Measurements from ENCODE around the gene RANBP3. TPM values are rescaled to one million over a fixed set of nuclear protein-coding genes. Genes with fewer than 3 reads are reported as not detected.
A peak's percentile ranks its signal among the peaks of the same experiment; 100 is the strongest.
"Not testable (repeated sequence)": the region's sequence is repeated elsewhere in the genome, so short reads cannot be mapped to it uniquely, and the experiment has no call there.

Gene RANBP3
- total and polyA plus RNA-seq, 7 donors = 40.5 to 71.7 (median 48.7) TPM

DNA sequence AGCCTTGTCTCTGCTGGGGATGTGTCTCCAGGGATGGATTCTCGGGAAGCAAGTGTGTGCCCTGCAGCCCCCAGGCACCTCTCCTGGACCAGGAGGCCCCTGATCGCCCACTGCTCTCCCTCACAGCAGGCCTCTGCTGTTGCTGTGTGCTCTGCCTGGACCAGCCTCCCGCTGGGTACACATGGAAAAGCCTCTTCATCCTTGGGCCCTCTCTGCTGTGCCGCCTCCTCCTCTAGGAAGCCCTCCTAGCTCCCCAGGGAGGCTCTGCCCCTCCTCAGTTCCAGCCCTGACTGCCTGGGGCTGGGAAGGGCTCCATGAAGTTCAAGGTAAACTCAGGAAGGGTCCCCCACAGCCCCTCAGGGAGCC lies 86.4 kb downstream of the RANBP3 start:
- H3K4me3 ChIP-seq = no peak overlapping the region
- TF ChIP-seq, protein P1, sequence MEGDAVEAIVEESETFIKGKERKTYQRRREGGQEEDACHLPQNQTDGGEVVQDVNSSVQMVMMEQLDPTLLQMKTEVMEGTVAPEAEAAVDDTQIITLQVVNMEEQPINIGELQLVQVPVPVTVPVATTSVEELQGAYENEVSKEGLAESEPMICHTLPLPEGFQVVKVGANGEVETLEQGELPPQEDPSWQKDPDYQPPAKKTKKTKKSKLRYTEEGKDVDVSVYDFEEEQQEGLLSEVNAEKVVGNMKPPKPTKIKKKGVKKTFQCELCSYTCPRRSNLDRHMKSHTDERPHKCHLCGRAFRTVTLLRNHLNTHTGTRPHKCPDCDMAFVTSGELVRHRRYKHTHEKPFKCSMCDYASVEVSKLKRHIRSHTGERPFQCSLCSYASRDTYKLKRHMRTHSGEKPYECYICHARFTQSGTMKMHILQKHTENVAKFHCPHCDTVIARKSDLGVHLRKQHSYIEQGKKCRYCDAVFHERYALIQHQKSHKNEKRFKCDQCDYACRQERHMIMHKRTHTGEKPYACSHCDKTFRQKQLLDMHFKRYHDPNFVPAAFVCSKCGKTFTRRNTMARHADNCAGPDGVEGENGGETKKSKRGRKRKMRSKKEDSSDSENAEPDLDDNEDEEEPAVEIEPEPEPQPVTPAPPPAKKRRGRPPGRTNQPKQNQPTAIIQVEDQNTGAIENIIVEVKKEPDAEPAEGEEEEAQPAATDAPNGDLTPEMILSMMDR (IDR thresholded peaks at IDR 0.05) = no peak
- ATAC-seq (peak in 1 of 4 donors; percentile 3), DNase-seq (no peak)
- no peaks in the 10 kb centered on the region for H3K9me3 ChIP-seq
- no peak overlapping the region for H3K27ac ChIP-seq
- H3K36me3 ChIP-seq (ENCODE audit: insufficient read depth in 1 of 2, low read depth in 1 of 2) = peaks cover 0 to 20% of the 10 kb centered on the region in 2 donors
- H3K4me1 ChIP-seq = peaks cover 5% of the 10 kb centered on the region
- H3K27me3 ChIP-seq (ENCODE audit: insufficient read depth in 3 of 3, low read length in 2 of 3) = peaks cover 0 to 38% (median 3%) of the 10 kb centered on the region in 3 donors
- intact Hi-C loops (cut with DNase I) = no loop called here
- 29 to 35% (median 34%) methylated on average over 4 of the region's 4 CpGs for WGBS, 3 donors

DNA sequence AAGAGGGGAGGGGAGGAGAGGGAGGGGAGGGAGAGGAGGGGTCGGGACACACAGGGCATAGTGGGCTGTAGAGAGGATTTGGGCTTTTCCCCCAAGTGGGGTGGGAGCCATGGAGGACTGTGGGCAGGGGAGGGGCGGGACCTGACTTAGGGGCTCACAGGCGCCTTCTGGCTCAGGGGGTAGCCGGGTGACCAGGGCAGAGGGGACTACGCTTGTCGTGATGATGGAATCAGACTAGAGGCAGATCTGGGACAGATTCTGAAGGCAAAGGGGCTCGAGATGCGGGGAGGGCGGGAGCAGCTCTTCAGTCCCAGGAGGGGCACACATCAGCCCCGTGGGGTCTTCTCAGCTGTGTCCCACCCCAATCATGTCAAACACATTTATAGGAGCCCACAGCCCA lies 87.8 kb downstream of the RANBP3 start:
- H3K4me3 ChIP-seq = no peak overlapping the region
- peaks cover 0 to 45% (median 3%) of the 10 kb centered on the region in 3 donors for H3K27me3 ChIP-seq (ENCODE audit: insufficient read depth in 3 of 3, low read length in 2 of 3)
- intact Hi-C loops (cut with DNase I) = no loop called here
- H3K36me3 ChIP-seq (ENCODE audit: insufficient read depth in 1 of 2, low read depth in 1 of 2) = peaks cover 0 to 5% of the 10 kb centered on the region in 2 donors
- peaks cover 5% of the 10 kb centered on the region for H3K4me1 ChIP-seq
- ATAC-seq (no peak), DNase-seq (no peak)
- TF ChIP-seq, protein P1 (IDR thresholded peaks at IDR 0.05) = no peak
- H3K9me3 ChIP-seq = no peaks in the 10 kb centered on the region
- H3K27ac ChIP-seq = no peak overlapping the region
- WGBS, 3 donors = 29 to 35% (median 34%) methylated on average over 10 of the region's 10 CpGs

DNA sequence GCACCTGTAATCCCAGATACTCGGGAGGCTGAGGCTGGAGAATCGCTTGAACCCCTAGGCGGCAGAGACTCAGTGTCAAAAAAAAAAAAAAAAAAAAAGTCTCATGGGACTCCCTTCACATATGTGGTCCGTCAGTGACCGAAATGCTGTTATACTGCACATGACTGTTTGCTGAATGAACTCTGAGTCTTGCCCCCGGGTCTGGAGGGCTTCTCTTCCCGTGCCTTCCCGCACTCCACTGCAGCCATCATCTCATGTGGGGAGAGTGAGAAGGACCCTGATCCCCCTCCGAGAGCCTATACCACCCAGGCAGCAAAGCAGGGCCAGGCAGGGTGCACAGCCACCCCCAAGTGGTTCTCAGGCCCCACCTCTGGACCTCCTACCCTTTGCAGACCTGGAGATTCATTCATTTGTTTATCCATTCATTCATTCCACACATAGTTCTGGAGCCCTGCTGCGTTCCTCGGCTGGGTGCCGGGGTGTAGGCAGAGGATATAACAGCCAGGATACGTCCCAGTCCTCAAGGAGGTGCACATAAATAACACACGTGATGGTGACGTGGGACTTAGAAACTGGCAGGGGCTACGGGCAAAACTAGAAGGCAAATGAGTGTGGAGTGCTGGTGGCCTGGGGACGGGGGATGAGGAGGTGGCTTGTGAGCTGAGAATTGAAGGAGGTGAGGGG lies 88.5 kb downstream of the RANBP3 start:
- intact Hi-C loops (cut with DNase I) = no loop called here
- Histone ChIP-seq H3K4me1 (peaks cover 5% of the 10 kb centered on the region), H3K36me3 (ENCODE audit: insufficient read depth in 1 of 2, low read depth in 1 of 2) (no peaks in the 10 kb centered on the region), H3K27me3 (ENCODE audit: insufficient read depth in 3 of 3, low read length in 2 of 3) (peaks cover 0 to 45% (median 3%) of the 10 kb centered on the region in 3 donors), H3K27ac (no peak overlapping the region), H3K4me3 (no peak overlapping the region), H3K9me3 (no peaks in the 10 kb centered on the region)
- 31 to 42% (median 41%) methylated on average over 17 of the region's 17 CpGs for WGBS, 3 donors
- DNase-seq = no peak
- ATAC-seq = no peak
- TF ChIP-seq, protein P1 (IDR thresholded peaks at IDR 0.05) = no peak

DNA sequence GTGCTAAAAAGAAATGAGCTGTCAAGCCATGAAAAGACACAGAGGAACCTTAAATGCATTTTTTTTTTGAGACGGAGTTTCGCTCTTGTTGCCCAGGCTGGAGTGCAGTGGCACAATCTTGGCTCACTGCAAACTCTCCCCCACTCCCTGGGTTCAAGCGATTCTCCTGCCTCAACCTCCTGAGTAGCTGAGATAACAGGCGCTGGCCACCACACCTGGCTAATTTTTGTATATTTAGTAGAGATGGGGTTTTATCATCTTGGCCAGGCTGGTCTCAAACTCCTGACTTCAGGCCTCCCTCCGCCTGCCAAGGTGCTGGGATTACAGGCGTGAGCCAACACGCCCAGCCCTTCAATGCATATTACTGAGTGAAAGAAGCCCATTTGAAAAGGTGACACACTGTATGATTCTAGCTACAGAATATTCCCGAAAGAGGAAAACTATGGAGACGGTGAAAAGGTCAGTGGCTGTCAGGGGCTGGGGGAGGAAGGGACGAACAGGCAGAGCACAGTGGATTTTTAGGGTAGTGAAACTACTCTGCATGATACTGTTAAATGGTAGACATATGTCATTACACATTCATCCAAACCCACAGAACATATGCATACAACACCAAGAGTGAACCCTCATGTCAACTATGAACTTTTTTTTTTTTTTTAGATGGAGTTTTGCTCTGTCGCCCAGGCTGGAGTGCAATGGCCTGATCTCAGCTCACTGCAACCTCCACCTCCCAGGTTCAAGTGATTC lies 93.7 kb downstream of the RANBP3 start:
- H3K9me3 ChIP-seq; intact Hi-C loops (cut with DNase I); H3K36me3 ChIP-seq (ENCODE audit: insufficient read depth in 1 of 2, low read depth in 1 of 2); DNase-seq; H3K4me3 ChIP-seq; H3K27ac ChIP-seq; H3K4me1 ChIP-seq; ATAC-seq: not testable (repeated sequence)
- peaks cover 0 to 34% (median 1%) of the 10 kb centered on the region in 3 donors for H3K27me3 ChIP-seq (ENCODE audit: insufficient read depth in 3 of 3, low read length in 2 of 3)
- WGBS, 3 donors = 76 to 83% (median 80%) methylated on average over 11 of the region's 11 CpGs

DNA sequence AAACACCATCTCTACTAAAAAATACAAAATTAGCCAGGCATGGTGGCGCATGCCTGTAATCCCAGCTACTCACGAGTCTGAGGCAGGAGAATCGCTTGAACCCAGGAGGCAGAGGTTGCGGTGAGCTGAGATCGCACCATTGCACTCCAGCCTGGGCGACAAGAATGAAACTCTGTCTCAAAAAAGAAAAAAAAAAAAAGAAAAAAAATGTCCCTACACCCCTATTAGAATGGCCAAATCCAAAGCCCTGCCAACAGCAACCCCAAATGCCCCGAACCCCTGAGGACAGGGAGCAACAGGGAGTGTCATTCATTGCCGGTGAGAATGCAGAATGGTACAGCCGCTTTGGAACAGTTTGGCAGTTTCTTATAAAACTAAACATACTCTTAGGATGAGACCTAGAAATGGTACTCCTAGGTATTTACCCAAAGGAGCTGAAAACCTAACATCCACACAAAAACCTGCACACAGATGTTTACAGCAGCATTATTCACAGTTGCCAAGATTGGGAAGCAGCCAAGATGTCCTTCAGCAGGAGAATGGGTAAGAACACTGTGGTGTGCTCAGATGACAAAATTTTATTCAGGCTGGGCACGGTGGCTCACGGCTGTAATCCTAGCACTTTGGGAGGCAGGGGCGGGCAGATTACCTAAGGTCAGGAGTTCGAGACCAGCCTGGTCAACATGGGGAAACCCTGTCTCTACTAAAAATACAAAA lies 94.6 kb downstream of the RANBP3 start:
- intact Hi-C loops (cut with DNase I); H3K27ac ChIP-seq; H3K4me3 ChIP-seq; H3K36me3 ChIP-seq (ENCODE audit: insufficient read depth in 1 of 2, low read depth in 1 of 2); H3K9me3 ChIP-seq; ATAC-seq; H3K4me1 ChIP-seq; DNase-seq: not testable (repeated sequence)
- 43 to 59% (median 52%) methylated on average over 13 of the region's 13 CpGs for WGBS, 3 donors
- peaks cover 0 to 37% (median 0%) of the 10 kb centered on the region in 3 donors for H3K27me3 ChIP-seq (ENCODE audit: insufficient read depth in 3 of 3, low read length in 2 of 3)

All from psoas muscle (tissue), 8 donors.